SK-N-MC (cell line): ENCODE measurements around the gene PCGF6.

Experiments used
- EZH2 ChIP-seq: fragments of 200-600 bp; sonication (generic); IDR thresholded peaks from one replicate; pipeline ENCODE4 v1.6.1; 2017; ENCODE audit warnings: antibody characterized with exemption
- POLR2AphosphoS5 ChIP-seq: IDR thresholded peaks from 2 replicates; pipeline ENCODE4 v1.6.1; 2012; ENCODE audit warnings: mild to moderate bottlenecking, low read depth, low read length, borderline replicate concordance

DNA sequence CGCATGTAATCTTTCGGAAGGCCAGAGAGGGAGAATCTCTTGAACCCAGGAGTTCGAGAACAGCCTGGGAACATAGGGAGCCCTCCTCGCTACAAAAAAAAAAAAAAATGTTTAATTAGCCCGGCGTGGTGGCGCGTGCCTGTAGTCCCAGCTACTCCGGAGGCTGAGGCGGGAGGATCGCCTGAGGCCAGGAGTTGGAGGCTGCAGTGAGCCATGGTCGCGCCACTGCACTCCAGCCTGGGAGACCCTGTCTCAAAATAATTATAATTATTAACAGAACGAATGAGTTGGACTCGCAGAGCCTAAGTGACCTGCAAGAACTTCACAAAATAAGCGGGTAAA lies 794 bp downstream of the PCGF6 start:
- TF ChIP-seq POLR2AphosphoS5 (no peak), EZH2 (no peak)
